COLO668 (cell line): ENCODE results near the gene COX7B2.

Source experiments
- DNase-seq: peaks from one replicate; lab custom pipeline; 2025; ENCODE audit not compliant: unreplicated experiment; lab: John Stamatoyannopoulos, UW

Gene COX7B2, protein sequence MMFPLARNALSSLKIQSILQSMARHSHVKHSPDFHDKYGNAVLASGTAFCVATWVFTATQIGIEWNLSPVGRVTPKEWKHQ

DNA sequence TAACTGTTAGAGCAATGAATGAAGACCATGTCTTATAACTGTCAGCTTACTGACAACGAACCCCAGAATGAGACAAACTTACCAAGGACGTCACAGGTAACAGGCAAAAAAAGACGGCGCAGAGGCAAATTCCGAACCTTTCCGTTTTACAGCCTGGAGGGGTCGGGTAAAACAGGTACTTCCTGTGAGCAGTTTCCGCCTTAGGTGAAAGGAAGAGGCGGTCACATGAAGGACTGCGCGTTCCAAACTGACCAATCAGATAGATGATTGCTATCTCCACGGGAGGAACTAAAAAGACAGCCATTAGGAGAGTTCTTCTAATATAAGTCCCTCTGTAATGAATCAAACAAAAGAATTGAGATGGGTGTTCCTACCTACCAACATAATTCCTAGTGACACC lies at the start of gene COX7B2:
COX7B2 (minus strand) TSS at position 168 of the 400 bp plus-strand sequence. CDS start 174,053 bp downstream, outside the sequence.
- no peak for DNase-seq

DNA sequence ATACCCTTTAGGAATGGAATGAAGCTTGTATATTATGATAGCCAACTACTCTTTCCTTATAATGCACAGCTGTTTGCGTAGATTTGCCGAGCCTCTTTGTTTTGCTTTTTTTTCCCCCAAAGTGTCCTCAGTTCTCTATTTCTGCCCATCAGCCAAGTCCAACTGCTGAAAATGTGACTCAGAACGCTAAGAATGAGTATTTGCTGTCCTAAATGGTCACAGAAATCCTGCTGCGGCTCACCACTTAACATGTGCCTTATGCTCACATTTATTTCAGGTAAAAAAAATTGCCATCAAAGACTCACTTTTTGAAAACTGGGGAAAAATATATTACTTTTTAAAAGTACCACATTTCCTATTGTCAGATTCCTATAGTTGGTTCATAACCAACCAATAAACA lies 47.4 kb upstream of the COX7B2 start:
- DNase-seq = no peak

DNA sequence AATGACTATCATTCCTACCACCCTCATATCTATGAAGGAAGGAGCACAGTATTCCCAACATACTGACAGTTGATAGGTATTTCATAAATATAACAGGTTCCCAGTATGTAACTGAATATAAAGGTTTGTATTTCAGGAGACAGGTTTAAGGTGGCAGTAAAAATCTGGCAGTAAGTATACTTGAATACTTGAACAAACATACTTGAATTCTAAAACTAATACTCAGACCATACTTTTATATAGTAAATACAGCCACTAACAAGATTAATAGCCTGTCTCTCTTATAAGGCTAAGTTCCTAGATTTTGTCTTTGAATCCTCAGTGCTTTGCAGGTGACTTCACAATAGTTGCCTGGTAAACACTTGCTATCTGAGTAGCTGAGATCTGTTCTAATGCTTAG lies 46.6 kb upstream of the COX7B2 start:
- DNase-seq = no peak

DNA sequence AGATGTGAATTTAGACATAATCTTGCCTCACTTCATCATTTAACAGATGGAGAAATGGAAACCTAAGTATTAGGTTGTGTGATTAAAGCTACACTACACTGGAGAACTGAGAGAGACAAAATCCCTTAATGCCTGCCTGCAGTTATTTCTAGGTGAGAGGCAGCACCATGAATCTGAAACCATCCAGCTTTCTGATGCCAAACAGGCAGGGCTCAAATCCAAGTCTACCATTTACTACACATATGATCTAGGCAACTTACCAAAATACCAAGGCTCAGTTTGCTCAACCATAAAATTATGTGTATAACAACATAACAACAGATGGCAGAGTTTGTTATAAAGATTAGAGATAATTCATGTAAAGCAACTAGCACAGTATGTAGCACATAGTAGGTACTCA lies 45.6 kb upstream of the COX7B2 start:
- DNase-seq = no peak

DNA sequence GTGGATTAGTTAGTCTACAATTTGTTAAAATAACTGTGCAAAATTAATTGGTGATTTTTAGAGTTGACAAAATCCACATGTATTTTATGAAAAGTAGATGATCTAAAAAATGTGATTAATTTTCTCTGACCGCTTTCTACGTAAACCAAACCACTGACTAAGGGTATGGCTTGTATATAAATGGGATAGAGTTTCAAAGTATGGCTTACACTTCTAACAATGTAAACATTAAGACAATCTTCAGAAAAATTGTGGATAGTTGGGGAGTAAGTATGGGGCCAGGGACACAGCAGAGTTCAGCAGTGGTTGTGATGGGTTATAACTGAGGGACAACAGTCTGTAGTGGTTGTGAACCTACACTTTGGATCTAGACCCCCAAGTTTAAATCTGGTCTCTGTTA lies 44.5 kb upstream of the COX7B2 start:
- no peak for DNase-seq

- no peak for DNase-seq
Measured at GRCh38 chr4:46952451-46952850, 43.4 kb upstream of the COX7B2 start.

DNA sequence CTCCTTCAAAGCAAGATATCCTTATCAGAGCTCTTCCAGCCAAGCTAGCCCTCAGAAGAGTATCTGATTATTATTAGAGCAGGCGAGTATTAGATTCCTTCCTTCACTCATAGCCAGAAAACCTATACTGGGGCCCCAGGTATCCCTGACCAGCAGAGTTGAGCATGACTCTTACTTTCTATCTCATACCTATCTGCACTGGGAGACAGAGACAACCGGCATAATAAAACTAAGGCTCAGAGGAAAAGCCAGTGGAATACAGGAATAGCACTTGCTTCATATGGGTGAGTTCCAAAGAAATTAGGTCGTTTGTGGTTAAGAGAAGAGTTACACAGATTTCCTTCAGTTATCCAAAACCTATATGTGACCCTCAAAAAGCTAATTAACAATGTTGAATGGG lies 41.8 kb upstream of the COX7B2 start:
- DNase-seq = no peak

DNA sequence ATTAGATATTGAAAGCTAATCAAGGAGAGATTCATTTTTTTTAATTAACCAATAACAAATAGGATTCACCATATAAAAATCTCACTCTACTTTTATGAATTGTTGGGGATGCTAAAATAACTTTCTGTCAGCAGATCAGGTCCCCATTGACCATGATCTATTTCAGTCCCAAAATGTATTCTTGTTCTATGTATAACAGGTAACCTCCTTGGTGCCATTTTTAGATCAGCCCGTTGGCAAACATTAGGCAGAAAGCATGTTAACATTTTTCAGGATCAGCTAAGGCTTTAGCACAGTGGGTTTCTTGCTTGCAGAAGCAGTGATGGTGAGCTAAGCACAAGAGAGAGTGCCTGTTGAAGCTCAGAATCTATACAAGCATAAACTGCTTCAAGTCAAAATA lies 40.8 kb upstream of the COX7B2 start:
- DNase-seq = no peak

- DNase-seq = no peak
Measured at GRCh38 chr4:46947541-46947940, 38.5 kb upstream of the COX7B2 start.

DNA sequence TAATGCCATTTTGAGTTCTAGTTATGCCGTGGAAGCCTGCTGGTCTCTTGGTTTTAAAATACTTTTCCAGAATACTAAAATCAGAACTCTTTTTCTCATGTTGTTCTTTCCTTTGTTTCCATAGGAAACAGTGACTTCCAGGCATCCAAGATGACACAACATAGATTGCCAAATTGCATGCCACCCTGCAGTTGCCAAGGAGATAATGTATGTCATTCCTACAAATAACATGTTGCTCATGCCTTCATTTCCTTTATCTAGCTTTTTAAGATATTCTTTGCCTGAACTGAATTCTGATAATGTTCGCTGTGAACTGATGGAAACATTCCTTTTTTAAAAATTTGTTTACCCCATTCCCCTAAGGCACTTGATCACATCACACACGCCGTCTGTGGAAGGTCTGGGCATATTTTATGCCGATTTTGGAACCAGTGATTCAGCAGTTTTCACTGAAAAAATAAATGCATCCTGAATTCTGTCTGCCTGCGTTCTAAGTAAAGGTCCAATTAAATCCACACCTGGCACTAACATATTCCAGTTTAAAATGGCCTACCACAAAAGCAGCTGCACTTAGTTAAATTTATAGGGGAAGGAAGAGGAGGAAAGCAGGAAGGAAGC lies 38.0 kb upstream of the COX7B2 start:
- DNase-seq = no peak

- no peak for DNase-seq
Measured at GRCh38 chr4:46945062-46945461, 36.0 kb upstream of the COX7B2 start.

DNA sequence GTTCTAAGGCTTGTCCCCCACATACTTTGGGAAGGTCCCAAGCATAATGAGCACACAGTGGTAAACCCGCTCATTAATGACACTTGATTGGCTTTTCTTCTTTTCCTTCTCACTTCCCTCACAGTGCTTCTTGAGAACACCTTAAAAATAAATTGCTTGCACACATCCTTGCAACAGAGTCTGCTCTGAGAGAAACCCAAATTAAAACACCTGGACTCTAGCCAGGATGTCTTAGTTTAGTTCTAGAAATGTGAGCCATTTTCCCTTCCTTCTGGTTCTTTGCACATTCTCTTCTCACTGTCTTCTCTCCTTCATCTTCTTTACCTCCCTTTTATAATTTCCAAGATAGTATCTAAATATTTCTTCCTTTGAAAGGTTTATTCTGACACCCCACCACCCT lies 35.3 kb upstream of the COX7B2 start:
- no peak for DNase-seq

- DNase-seq = no peak
Measured at GRCh38 chr4:46937493-46937892, 28.4 kb upstream of the COX7B2 start.

GRCh38 chr4:46934726-46935125 lies 25.7 kb upstream of the COX7B2 start:
- DNase-seq = no peak

DNA sequence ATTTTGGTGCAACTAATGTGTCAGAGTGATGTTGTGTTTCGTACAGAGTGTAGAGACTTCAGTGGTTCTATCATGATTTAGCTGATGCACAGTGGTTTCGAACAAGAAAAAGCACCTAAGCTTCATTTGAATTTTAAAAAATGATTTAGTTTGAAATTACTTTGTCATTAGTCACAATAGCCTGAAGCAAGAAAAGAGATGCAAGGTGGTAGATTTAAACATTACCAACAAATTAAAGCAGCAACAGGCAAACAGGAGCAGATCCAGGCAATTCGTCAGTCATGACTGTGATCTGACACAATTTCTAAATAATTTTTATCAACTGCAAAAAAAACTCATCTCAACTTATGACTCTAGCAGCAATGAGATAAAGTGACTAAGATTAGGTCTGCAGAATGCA lies 24.6 kb upstream of the COX7B2 start:
- no peak for DNase-seq

DNA sequence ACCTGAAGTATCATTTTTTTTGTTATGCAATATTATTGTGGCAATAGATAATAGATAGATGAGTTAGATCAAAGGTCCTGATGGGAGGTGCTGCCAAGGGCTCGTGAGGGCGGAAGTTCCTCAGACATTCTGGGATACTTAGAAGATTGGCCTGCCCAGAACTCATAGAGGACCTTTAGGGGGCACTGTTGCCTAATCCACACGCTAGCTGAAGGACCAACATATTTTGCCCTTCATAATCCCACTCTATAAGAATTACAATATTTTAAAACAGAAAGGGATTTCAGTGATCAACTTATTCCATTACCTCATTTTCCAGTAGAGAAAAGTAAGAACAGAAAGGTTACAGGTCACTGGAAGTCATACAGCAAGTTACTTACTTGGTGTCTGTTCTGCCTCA lies 22.9 kb upstream of the COX7B2 start:
- peak; percentile 2 for DNase-seq

DNA sequence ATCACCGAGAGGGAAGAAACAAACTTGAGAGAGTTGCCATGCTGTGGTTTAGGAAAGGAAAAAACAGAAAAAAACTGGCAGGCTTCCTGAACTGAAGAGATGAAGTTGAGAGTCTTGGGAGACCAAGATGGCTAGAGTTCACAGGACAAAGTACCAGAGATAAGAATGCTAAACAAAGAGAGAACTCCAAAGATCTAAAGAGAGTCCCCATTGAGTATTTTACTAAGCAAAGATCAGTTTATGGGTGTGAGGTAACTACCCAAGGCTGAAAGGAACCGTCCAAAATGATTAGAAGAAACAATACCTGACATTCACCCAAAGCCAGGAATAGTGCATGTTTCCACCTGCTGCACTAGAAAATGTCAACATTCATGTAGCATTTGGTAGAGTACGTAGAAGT lies 21.8 kb upstream of the COX7B2 start:
- DNase-seq = no peak

DNA sequence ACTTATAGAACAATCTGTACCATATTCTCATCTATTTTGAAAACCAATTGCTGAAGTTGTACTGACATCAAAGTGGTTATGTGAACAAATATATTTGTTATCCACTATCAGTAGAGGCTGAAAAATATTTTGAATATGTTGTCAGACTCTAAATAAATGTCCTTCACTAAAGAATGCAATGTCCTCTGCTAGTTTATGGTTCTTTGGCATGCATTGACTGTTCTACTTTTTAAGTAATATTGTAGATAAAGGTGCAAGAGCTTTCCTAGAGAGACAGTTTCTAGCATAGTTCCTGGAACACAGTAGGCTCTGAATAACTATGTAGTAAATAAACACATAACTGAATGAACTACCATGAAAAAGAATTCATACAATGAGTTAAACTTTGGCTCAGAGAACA lies 18.2 kb upstream of the COX7B2 start:
- no peak for DNase-seq

DNA sequence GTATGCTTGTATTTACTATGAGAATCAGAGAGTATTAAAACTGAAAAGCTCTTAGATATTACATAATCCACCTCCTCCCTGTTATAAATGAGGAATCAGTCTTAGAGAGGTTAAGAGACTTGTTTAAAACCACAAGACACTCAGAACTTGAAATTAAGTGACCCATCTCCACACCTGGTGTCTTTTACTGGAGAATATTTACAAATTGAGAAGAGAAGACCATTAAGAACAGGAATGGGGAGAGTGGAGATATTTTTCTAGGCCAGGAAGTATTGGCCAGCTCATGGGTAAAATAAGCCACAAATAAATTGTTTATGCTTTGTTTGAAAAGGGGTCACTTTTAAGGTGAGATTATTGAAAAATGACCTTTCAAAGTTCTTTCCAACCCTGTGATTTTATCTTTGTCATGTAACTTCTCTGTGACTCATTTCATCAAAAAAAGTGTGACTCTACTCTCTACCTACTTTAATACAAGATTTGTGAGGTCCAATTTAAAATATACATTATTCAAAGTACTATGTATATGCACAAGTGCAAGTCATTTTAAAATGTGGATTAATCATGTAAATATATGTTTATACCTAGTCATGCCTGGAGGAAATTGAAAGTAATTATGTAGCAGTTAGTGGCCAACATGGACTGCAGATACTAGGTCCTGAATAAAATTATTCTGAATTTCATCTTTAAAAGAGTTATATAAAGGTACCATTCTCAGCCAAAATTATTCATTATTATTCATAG lies 15.9 kb upstream of the COX7B2 start:
- DNase-seq = no peak

GRCh38 chr4:46922205-46922604 lies 13.2 kb upstream of the COX7B2 start:
- DNase-seq = no peak

GRCh38 chr4:46908148-46908547 lies 897 bp downstream of the COX7B2 start:
- no peak for DNase-seq

- no peak for DNase-seq
Measured at GRCh38 chr4:46900082-46900481, 9.0 kb downstream of the COX7B2 start.

GRCh38 chr4:46894826-46895225 lies 14.2 kb downstream of the COX7B2 start:
- peak; percentile 11 for DNase-seq
